ENCODE measurements around the gene TMEM86B.
"Not testable (repeated sequence)": the region's sequence is repeated elsewhere in the genome, so short reads cannot be mapped to it uniquely, and the experiment has no call there.

TMEM86B gene

DNA sequence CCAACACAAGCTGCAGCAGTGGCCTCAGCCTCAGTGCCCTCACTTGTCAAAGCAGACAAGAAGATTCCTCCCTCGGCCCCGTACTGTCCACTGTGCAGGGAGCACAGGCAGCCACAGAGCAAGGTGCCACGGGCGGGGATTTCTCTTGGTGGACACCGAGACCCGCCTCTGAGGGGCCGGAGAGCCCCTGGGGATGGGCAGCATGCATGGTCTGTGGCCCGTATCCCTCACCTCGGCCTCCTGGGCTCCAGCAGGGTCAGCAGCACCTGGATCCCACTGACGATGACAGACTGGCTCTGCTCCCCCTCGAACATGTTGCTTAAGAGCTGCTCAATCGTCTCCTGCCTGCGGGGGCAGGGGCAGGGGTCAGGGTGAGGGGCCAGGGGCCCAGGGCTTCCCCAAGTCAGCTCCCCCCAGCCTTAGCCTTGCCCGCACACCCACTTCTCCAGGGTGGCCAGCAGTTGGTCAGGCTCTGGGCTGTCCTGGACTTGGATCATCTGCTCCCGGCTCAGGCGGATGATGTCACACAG is 13.4 kb upstream of the TMEM86B start:
- DNase-seq: no peak

DNA sequence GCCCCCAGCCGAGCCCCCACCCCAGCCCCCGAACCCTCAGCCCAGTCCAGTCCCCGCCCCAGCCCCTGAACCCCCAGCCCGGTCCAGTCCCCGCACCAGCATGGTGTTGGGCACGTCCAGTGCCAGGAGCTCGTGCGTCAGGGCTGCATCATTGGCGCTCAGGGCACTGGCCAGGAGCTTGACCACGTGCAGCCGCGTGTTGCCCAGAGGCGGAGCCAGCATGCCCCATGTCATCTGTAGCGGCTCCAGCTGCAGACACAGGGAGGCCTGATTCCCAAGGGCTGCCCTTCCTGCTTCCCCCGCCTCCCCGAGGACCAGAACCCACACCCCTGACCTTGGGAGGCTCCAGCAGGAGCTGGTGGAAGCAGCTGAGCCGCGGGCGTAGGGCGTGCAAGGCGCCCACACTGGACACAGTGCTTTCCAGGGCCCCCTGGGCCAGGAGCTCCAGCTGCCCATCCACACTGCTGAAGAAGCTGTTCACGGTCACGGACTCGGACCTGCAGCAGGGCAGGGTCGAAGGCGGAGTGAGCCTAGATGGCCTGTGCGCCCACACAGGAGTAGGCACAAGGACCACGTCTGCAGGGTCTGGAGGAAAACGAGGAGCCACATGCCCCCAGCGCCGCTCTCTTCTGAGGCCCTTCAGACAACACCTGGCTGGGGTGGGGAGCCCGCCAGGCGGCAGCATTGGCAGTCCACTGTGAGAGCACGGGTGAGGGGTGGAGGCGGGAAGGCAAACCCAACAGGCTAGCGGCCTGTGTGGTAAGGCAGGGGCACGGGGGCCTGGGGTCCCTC is 12.8 kb upstream of the TMEM86B start:
- DNase-seq: no peak

DNA sequence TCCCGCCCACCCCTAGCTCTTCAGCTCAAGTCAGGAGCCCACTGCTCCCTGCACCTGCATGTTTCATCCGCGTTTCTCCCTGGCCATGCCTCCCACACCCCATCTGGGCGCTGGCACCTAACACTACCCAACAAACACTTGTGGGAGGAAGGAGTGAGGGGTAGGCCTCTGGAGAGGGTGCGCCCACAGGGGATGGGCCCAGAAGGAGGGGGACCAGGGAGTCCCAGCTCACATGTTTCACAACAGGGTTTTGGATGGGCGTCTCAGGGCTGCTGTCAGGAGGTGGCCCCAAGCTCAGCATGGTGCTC is 12.1 kb upstream of the TMEM86B start:
- no peak for DNase-seq

DNA sequence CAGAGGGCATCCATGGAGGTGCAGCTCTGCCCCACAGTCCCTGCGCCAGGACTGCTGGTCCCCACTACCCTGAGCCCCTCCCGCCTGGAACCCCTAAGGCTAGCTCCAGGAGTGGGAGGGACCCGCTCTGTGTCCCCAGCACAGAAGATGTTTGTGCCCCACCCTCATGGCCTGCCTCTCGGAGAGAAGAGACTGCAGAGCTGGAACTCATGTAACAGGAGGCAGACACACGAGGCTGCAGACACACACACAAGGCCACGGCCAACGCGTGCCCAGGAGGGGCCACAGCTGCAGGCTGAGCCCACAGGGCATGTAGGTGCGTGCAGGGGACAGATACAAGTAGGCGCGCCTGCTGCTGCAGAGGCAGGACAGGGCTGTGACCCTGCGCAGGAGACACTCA is 10.4 kb upstream of the TMEM86B start:
- no peak for DNase-seq

DNA sequence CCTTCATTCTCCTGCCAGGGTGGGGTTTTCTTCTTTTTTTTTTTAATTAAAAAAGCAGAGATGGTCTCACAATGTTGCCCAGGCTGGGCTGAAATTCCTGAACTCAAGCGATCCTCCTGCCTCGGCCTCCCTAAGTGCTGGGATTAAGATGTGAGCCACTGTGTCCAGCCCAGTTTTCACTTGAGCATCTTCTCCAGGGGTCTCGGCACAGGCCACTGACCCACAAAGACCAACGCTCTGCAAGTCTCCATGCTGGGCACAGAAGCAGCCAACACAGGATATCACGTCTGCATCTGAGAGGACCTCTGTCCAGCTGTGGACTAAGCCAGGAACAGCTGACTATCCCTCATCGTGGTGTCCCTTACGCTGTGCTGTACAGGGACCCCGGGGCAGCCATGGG is 9.5 kb upstream of the TMEM86B start:
- no peak for DNase-seq

DNA sequence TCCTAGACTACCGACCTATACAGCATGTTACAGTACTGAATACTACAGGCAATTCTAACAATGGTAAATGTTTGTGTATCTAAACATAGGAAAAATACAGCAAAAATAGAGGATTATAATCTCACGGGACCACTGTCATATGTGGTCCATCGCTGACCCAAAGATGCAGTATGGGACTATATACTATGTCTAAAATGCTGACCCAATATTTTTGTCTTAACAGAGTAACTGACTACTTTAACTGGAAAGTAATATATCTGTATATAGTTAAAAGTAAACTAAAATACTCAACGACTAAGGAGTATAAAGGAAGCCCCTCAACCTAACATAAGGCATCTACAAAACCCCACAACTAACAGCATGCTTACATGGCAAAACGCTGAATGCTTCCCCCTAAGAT is 4.4 kb upstream of the TMEM86B start:
- no peak for DNase-seq

DNA sequence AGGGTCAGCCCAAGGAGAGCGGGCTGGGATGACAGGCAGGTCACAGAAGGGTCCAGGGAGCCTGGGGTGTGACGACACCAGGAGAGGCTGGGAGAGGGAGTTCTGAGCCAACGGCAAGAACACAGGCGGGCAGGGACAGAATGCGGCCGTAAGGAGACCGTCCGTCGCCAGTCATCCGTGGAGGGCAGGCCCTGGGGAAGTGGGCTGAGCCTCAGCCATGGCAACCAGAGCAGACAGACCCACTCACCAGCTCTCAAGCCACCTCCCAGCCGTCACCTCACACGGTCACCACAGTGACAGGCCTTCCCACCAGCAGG is 3.7 kb upstream of the TMEM86B start:
- DNase-seq: no peak

DNA sequence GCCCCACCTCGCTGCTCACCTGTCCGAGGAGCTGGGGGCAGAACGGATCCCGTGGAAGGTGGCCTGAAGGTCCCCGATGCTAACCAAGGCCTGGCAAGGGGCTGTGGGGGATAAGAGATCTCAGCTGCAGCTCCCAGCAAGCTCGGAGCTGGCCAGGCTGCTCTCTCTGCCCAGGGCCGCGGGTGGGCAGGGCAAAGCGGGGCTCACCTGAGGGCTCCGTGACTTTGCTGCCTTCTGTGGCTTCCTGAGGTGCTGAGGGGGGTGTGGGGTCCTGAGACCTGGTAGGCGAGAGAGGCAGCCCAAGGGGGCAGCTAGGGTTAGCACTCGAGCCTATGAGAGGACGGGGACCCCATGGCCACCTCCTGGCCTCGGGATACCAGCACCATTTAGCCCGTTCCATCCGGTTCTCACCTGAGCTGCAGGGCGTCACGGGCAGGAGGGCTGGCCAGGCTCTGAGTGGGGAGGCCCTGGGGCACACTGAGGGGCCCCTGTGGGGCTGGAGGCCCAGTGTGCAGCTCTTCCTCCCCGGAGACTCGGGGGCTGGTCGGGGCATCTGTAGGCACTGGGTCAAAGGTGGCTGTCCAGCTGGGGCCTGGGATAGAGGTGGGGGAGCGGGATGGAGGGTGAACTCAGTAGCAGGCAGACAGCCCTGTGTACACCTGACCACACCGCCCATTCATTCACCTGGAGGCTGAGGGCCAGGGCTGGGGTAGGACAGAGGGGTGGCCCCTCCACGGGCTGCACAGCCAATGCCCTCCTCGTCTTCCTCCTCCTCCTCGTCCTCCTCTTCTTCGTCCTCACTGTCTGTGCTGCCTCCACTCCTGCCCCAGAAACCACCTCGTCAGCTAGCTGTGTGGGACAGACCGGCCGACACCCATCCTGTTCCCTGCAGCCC is 3.1 kb upstream of the TMEM86B start:
- DNase-seq: no peak

DNA sequence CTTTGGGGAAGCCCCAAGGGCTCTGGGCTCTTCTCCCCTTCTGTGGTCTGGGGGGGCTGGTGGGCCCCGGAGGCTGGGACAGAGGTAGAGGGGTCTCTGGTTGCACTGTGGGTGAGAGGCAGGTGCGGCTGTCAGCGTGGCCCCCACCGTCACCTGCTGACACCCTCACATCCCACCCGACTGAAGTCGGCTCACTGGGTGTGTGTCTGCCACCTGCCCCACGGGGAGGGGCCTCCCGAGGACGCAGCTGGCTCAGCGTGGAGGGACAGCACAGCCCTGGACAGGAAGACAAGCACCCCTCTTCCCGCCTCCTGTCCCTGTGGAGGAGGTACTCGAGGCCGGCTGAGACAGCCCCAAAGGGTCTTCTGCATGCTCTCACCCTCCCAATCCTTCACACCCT is 2.2 kb upstream of the TMEM86B start:
- no peak for DNase-seq

DNA sequence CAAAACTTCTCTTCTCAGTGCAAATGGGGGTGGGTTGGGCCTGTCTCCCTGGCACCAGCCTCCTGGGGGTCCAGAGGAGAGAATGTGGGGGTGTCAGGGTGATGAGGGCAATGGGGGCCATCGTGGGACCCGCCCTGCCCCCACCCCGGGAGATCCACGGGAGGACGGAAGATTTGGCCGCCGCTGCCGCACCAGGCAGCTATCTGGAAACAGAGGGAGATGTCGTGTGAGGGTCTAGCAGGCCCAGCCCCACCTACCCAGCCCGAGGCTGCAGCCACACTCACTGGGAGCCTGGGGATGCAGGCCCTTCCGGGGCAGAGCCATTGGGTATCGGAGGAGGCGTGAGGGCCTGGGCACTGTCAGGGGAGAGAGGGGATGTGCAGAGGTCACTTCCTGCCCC is 1.8 kb upstream of the TMEM86B start:
- DNase-seq: no peak

DNA sequence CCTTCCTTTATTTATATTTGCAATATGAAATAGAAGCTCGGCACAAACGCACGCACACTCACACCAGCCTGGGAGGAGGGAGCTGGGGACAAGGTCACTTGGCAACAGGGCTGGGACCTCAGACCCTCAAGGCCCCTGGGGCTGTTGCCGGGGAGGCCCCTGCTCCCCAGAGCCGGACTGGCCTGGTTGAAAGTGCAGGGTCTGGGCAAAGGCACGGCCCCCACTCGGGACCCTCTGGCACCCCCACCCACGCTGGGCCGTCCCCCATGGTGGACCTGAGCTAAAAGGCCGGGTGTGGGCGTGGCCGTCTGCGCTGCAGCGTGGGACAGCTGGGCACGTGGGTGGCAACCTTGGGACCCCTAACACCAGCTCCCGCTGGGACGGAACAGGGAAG is 1.2 kb upstream of the TMEM86B start:
- no peak for DNase-seq

DNA sequence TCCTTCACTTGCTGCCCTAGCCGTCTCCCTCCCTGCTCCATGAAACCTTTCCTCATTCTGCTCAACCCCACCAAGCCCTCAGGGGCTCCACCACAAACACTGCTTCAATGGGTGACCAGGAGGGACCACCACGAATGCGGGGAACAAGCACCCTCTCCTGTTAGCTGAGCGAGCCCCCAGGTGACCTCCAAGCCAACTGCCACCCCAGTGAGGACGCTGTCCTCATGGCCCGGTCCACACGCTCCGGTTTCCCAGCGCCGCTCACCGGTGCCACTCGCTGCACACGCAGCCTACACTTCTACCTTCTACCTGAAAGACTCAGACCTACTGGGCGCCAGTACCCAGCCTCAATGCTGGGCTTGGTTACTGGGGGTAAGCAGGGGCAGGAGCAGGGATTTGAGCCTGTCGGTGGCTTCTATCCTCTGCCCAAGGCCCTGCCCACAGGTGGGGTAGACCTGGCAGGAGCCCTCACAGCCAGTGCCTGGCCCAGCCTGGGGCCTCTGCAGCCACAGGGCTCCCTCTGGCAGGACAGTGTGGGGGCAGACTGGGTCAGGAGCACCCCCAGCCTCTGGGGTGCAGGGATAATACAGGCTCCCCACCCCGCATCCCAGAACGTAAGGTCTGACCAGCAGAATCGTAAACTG is 704 bp upstream of the TMEM86B start:
- DNase-seq: no peak

DNA sequence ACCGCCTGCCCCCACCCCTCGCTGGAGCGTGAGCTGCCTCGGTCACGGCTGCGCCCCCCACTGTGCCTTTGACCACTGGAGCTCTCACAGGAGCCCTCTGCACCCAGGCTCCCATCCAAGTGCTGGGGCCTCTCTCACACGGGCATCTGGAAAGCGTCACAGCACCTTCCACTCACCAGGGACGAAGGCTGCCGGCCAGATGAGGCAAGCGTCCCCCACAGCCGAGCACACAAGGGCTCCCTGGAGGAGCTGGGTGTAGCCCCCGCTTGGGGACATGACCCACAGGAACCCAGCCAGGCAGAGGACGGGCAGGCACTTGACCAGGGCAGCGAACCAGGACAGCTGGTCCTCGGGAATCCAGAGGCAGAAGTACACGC is 560 bp downstream of the TMEM86B start:
- DNase-seq: no peak

DNA sequence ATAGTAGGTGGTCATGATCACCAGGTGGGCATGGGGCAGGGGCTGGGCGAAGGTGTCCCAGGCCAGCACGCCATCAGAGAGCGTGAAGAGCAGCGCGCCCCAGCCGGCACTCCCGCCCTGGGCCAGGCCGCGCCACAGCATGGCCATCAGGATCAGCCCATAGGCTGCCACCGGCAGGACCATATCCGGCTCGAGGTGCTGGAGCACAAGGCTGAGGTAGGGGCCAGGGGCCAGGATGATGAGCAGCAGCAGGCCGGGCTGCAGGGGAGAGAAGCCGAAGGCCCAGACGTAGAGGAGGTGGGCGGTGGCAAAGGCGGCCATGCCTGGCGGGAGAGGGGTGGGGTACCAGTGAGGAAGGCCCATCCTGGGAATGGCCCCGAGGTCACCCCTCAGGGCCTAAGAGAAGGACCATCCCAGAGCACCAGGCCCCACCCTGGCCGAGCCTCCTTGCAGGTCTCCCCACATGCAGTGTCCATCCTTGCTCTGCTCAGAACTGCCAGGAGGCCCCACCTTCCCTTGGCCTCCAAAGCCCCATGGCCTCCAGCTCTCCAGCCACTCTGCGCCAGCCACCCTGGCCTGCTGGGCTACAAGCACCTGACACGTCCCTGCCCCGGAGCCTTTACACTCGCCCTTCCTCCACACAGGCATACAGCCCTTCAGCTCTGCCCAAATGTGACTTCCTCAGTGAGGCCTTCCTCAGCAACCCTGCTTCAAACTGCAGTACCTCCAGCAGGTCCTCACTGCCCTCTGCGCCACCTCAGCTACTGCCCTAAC is 1.1 kb downstream of the TMEM86B start:
- no peak for DNase-seq

DNA sequence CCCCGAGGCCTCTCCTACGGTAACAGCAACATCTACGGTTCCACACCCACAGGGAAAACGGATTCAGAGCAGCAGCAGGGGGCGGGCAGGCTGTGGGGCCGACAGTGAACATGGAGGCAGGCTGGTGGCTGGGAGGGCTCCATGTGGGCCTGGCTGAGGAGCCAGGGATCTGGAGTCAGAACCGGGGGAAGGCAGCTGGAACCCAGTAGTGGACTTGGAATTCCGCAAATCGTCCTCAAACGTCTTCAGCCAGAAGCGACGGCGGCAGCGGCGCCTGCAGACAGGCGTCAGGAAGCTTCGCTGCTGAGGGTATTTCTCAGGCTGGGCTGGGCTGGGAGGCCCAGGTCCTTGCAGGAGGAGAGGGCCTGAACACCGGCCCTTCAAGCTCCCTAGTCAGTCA is 1.8 kb downstream of the TMEM86B start:
- DNase-seq: no peak

DNA sequence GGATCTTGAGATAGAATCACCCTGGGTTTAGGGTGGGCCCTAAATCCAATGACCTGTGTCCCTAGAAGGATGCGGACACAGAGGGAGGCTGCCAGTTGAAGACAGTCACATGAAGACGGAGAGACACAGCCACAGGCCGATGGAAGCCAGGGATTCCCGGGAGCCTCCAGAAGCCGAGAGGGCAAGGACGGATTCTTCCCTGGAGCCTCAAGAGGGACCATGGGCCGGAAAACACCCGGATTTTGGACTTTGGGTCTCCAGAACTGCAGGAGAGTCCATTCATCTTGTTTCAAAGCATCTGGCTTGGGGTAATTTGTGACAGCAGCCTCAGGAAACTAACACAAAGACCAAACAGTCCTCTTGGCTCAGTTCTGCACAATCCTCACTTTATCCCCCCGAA is 2.3 kb downstream of the TMEM86B start:
- DNase-seq: no peak

DNA sequence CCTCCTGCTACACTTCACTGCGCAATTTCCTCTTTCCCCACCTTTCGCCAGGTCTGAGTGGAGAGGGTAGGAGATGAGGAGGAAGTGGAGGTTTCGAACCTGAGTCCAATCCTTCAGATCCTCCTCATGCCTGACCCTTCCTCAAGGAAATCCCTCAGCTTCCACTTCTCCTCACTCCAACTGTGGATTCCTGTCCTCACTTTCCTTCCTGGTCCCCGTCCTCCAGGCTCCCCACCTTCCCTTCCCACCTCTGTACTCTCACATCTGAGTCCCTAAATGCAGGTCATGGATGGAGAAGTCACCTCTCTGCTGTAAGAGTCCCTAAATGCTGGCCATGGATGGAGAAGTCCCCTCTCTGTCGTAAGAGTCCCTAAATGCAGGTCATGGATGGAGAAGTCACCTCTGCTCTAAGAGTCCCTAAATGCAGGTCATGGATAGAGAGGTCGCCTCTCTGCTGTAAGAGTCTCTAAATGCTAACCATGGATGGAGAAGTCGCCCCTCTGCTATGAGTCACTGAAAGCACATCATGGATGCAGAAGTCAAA is 3.1 kb downstream of the TMEM86B start:
- DNase-seq: no peak

DNA sequence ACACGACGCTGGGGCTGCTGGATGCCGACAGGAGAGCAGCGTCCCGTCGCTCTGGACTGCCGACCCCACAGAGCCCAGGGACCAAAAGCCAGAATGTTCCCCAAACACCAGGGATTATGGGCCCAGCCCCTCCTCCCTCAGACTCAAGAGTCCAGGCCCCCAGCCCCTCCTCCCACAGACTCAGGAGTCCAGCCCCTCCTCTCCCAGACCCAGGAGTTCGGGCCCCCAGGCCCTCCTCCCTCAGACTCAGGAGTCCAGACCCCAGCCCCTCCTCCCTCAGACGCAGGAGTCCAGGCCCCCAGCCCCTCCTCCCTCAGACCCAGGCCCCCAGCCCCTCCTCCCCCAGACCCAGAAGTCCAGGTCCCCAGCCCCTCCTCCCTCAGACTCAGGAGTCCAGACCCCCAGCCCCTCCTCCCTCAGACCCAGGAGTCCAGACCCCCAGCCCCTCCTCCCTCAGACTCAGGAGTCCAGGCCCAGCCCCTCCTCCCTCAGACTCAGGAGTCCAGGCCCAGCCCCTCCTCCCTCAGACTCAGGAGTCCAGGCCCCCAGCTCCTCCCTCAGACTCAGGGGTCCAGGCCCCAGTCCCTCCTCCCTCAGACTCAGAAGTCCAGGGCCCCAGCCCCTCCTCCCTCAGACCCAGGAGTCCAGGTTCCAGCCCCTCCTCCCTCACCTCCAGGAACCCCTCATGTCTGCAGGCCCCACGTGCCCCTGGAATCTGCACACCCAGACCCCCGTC is 3.7 kb downstream of the TMEM86B start:
- not testable (repeated sequence) for DNase-seq

DNA sequence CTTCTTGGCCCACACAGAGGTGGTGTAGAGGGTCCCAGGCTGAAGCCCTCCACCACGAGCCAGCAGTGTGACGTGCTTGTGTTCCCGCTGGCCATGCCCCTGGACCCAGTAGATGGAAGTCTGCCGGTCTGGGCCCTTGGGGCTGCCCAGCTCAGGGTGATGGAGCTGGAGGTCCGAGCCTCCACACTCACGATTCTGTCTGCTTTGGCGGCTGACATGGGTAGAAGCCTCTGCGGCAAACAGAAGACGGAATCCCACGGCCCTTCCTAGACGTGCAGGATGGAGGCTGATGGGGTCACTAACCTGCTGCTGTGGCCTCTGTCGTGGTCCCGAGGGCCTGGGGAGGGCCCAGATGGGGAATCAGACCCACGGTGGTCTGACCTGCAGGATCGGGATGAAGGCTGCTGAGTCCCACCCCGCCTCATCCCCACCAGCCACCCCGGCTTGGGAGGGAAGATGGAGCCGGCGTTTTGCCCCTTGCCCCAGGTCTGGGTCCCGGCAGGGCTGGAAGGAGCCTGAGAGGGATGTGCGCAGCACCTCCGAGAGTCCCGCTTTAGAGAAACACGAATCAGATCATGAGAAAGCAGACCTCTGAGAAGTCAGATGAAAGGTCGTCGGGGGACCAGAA is 4.4 kb downstream of the TMEM86B start:
- no peak for DNase-seq

DNA sequence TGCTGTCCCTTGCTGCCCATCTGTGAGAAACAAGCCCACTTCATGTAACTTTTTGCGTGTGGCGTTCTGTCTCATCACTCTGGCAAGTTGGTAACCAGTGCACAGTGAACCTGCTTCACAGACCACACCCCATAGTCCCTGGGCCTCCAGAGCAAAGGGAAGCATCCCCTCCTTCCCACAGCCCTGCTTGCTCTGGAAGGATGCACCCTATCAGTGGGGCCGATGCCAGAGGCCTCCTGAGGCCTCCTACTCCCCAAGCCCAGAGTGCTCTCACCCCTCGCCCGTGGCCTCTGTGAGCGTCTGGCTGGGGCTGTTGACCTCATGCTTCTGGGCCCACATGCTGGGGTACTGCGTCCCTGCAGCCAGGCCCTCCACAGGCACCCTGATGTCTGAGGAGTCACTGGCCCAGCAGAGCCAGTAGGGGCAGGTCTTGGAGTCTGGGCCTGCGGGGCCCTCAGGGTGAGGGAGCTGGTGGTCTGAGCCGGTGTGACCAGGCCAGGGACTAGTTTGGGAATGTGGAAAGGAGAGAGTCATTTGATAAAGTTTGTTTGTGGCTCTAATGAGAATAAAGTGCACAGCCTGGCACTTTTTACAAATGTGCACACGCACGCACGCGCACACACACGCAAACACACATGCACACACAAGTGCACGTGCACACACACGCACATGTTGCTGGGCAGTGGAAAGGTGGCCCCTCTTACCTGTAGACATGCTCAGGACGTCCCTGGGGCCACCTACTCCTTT is 5.1 kb downstream of the TMEM86B start:
- DNase-seq: no peak

DNA sequence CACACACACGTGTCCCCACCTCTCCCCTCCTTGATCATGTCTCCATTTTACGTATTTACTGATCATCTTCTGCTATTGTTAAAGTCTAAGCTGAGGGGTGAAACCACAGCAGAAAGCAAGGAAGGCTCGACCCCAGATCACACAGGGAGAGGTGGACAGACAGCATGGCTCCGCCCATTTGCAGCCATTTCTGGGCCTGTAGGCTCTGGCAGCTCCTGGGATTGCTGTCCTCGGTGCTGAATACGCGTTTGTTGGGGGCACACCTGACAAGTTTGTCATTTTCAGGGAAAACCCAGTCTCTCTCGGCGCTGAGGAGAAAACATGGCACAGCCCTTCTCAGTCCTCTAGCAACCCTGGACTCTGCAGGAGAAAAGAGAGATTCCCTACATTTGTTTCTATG is 8.0 kb downstream of the TMEM86B start:
- DNase-seq: no peak
